SK-N-SH treated with all-trans-retinoic acid at 6 μM for 48 hours (cell line): ENCODE data around the gene SAMSN1.

Experiments used
- ARNTL ChIP-seq: fragments of 450-650 bp; formaldehyde crosslinking; IDR thresholded peaks from 2 replicates; pipeline ENCODE4 v1.5.0; 2020; ENCODE audit warnings: low read depth, mild to moderate bottlenecking, moderate library complexity, borderline replicate concordance
- PATZ1 ChIP-seq: fragments of 250-450 bp; sonication (Bioruptor Pico); IDR thresholded peaks from 2 replicates; pipeline ENCODE4 v1.8.0; 2020; ENCODE audit warnings: mild to moderate bottlenecking, moderate library complexity, borderline replicate concordance
- PPARA ChIP-seq: fragments of 250-450 bp; sonication (Bioruptor Pico); IDR thresholded peaks from 2 replicates; pipeline ENCODE4 v1.5.0; 2020; ENCODE audit warnings: mild to moderate bottlenecking, borderline replicate concordance
- ZNF70 ChIP-seq: fragments of 450-650 bp; formaldehyde crosslinking; IDR thresholded peaks from 2 replicates; pipeline ENCODE4 v1.5.0; 2020; ENCODE audit warnings: mild to moderate bottlenecking, moderate library complexity

DNA sequence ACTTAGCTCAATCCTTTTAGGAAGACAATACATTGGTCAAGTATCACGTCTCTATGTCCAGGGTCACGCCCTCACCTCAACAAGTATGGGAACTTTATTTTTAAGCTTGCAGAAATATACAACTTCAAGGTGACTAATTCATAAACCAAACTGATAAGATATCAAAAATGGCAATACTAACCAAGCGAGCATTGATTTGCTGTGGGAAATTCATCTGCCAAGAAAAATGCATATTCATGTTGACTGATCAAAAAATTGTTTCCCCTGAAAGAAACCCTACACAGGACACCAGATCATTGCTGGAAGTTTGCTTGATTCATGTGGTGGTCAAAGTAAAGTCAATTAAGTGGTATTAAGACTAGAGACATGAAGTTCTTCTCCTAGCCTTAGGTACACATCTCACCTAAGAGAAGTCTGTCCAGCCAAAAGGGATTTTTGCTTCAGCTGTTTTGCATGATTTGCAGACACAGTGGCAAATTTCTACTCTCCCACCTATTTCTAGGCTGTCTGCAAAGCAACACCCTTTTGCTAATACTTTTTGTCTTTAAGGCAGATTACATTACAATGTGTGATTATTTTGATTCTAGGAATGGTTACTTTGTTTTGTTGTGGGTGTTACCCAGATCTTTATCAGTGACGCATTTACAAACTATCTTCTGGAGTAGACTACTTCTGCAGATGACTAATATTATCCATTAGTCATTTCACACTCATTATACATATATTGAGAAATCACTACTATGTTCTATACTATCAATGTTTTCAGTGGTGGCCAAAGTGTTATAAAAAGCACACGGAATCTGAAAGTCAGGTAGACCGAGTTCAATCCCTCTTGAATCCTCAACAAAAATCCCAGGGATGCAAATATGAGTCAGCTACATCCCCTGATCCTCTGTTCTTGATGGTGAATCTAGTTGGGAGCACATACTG, 12.4 kb downstream of the SAMSN1 start:
- TF ChIP-seq PPARA (CRISPR knock-in tag), result no peak
- TF ChIP-seq PATZ1, result no peak
- TF ChIP-seq ARNTL (CRISPR knock-in tag), result no peak
- TF ChIP-seq ZNF70 (CRISPR knock-in tag), result no peak
